HG03457 (cell line): ENCODE data around the gene UBQLN1.
"Not testable (repeated sequence)": the region's sequence is repeated elsewhere in the genome, so short reads cannot be mapped to it uniquely, and the experiment has no call there.

Source experiments
- ATAC-seq: cut with Tn5 transposase; IDR thresholded peaks from one replicate; pipeline ENCODE4 v1.9.1; 2021; ENCODE audit warnings: moderate number of reproducible peaks; ENCODE audit not compliant: unreplicated experiment

UBQLN1 gene

GRCh38 chr9:83707768-83708514, at the start of gene UBQLN1:
Gene UBQLN1 (minus strand): TSS chr9:83707958. CDS start chr9:83707679, 279 bp downstream.
- ATAC-seq, result peak; percentile 69

GRCh38 chr9:83754383-83754977, 46.7 kb upstream of the UBQLN1 start:
- ATAC-seq, result peak; percentile 44

GRCh38 chr9:83749706-83750105, 41.9 kb upstream of the UBQLN1 start:
- no peak for ATAC-seq

- ATAC-seq, result no peak
These were observed 36.4 kb upstream of the UBQLN1 start for GRCh38 chr9:83744206-83744605.

GRCh38 chr9:83733739-83734138, 26.0 kb upstream of the UBQLN1 start:
- no peak for ATAC-seq

- ATAC-seq, result not testable (repeated sequence)
These were observed 21.0 kb upstream of the UBQLN1 start for GRCh38 chr9:83728591-83729368.

- no peak for ATAC-seq
These were observed 16.7 kb upstream of the UBQLN1 start for GRCh38 chr9:83724436-83724835.

- no peak for ATAC-seq
These were observed 15.2 kb upstream of the UBQLN1 start for GRCh38 chr9:83722726-83723495.

- ATAC-seq, result no peak
These were observed 13.8 kb upstream of the UBQLN1 start for GRCh38 chr9:83721509-83721908.

GRCh38 chr9:83715794-83716193, 8.0 kb upstream of the UBQLN1 start:
- ATAC-seq, result no peak

- ATAC-seq, result no peak
These were observed 7.5 kb upstream of the UBQLN1 start for GRCh38 chr9:83715221-83715620.

GRCh38 chr9:83714329-83714728, 6.6 kb upstream of the UBQLN1 start:
- ATAC-seq, result no peak

- peak; percentile 49 for ATAC-seq
These were observed 879 bp upstream of the UBQLN1 start for GRCh38 chr9:83708515-83709158.

- peak; percentile 34 for ATAC-seq
These were observed 315 bp downstream of the UBQLN1 start for GRCh38 chr9:83707518-83707767.

- peak; percentile 6 for ATAC-seq
These were observed 861 bp downstream of the UBQLN1 start for GRCh38 chr9:83706676-83707517.

- ATAC-seq, result not testable (repeated sequence)
These were observed 2.5 kb downstream of the UBQLN1 start for GRCh38 chr9:83705219-83705651.

GRCh38 chr9:83701769-83702168, 6.0 kb downstream of the UBQLN1 start:
- ATAC-seq, result no peak

- ATAC-seq, result no peak
These were observed 6.5 kb downstream of the UBQLN1 start for GRCh38 chr9:83701286-83701685.

GRCh38 chr9:83699615-83700014, 8.1 kb downstream of the UBQLN1 start:
- no peak for ATAC-seq
